Mucosa of rectum (tissue), 2 donors: ENCODE data around the gene PASK.

ENCODE experiments used
- H3K27ac ChIP-seq, 2 donors: one replicate each; pipeline ENCODE4 v1.7.0; 2013; ENCODE audit warnings: inconsistent platforms in 2 of 2, low read depth in 2 of 2, low read length in 2 of 2
- H3K27me3 ChIP-seq, 2 donors: one replicate each; pipeline ENCODE4 v1.7.0; 2013; ENCODE audit warnings: low read length in 2 of 2; ENCODE audit not compliant: control insufficient read depth in 2 of 2, insufficient read depth in 2 of 2
- H3K36me3 ChIP-seq, 2 donors: one replicate each; pipeline ENCODE4 v1.7.0; 2013; ENCODE audit warnings: low read length in 2 of 2; ENCODE audit not compliant: control insufficient read depth in 2 of 2, insufficient read depth in 2 of 2
- H3K4me1 ChIP-seq, 2 donors: one replicate each; pipeline ENCODE4 v1.7.0; 2013; ENCODE audit warnings: low read length in 2 of 2, mild to moderate bottlenecking in 1 of 2; ENCODE audit not compliant: control insufficient read depth in 2 of 2, insufficient read depth in 2 of 2
- H3K4me3 ChIP-seq, 2 donors: one replicate each; pipeline ENCODE4 v1.7.0; 2013; ENCODE audit warnings: low read length in 2 of 2
- H3K9ac ChIP-seq, 2 donors: one replicate each; pipeline ENCODE4 v1.7.0; 2013; ENCODE audit warnings: low read length in 2 of 2, low read depth in 1 of 2, mild to moderate bottlenecking in 1 of 2
- H3K9me3 ChIP-seq, 2 donors: one replicate each; pipeline ENCODE4 v1.7.0; 2013; ENCODE audit warnings: low read length in 2 of 2; ENCODE audit not compliant: control insufficient read depth in 2 of 2
- donor health status: healthy.
- donor health status: Normal muscosa, but diverticular disease.

PASK gene

GRCh38 chr2:241131531-241131930 lies 17.7 kb downstream of the PASK start:
- Histone ChIP-seq H3K9me3 (no peaks in the 10 kb centered on the region), H3K27ac (no peak overlapping the region), H3K4me1 (peaks cover 3 to 11% of the 10 kb centered on the region in 2 donors), H3K36me3 (peaks cover 0 to 6% of the 10 kb centered on the region in 2 donors), H3K9ac (no peak overlapping the region), H3K27me3 (no peaks in the 10 kb centered on the region), H3K4me3 (no peak overlapping the region)

DNA sequence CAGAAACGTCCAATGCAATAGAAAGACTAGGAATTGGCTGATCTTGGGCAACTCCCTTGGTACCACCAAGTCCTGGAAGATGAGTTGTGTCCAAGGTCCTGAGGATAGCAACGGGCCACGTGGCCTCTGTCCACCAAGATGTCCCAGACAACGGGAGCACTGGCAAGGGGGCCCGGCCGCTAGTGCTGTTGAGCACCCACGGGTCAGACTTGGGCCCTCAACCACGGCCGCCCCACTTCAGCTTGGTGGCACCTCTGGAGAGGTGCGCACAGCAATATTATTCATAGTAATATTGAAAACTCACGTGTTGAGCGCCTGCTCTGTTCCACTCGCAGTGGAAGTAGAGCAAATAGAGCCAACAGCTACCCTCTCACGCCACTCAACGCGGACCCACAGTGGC lies 19.0 kb downstream of the PASK start:
- Histone ChIP-seq H3K4me1 (peaks cover 0 to under 1% of the 10 kb centered on the region in 2 donors), H3K27me3 (no peaks in the 10 kb centered on the region), H3K27ac (no peak overlapping the region), H3K4me3 (no peak overlapping the region), H3K9ac (no peak overlapping the region), H3K9me3 (no peaks in the 10 kb centered on the region), H3K36me3 (peaks cover 0 to 3% of the 10 kb centered on the region in 2 donors)

DNA sequence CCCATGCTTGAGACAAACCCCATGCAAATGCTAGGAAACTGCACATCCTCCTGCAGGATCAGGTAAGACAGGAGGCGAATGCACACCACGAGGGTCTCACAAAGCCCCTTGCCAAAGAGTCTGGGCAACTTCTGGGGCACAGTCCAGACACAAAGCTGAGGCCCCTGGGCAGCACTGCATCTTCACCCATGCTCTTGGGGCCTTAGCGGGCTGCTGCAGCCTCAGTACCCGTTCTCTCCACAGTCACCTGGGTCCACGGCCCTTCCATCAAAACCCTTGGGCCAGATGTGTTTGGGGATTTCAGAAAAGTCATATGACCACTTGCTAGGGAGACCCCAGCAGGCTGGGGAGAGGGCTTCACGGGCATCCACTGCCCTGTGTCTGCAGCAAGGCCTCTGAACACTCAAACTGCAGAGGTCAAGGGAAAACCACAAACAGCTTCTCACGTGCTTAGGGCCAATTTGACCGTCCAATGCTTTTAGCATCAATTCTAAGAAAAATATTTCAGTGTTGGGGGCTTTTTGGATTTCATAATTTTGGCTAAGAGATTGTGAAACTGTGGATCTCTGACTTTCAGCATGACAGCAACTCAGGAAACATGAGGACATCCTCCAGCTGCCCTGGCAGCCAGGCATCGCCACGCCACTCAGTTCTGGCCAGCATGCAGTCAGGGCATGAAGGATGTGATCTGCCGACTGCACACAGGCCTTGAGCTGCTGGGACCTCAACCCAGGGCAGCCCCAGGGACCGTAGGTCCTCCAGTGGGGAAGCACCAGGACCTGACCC lies 20.0 kb downstream of the PASK start:
- Histone ChIP-seq H3K27me3 (no peaks in the 10 kb centered on the region), H3K4me1 (no peaks in the 10 kb centered on the region), H3K36me3 (peaks cover 0 to 3% of the 10 kb centered on the region in 2 donors)

GRCh38 chr2:241128266-241128665 lies 21.0 kb downstream of the PASK start:
- Histone ChIP-seq H3K9me3 (no peaks in the 10 kb centered on the region), H3K4me3 (no peak overlapping the region), H3K27ac (no peak overlapping the region), H3K4me1 (peaks cover 0 to 3% of the 10 kb centered on the region in 2 donors), H3K27me3 (no peaks in the 10 kb centered on the region), H3K9ac (no peak overlapping the region), H3K36me3 (peaks cover 0 to 3% of the 10 kb centered on the region in 2 donors)

More for the DNA sequence above, 20.0 kb downstream of the PASK start:
- no peaks in the 10 kb centered on the region for H3K9me3 ChIP-seq
- no peak overlapping the region for H3K27ac ChIP-seq
- H3K9ac ChIP-seq = no peak overlapping the region
- no peak overlapping the region for H3K4me3 ChIP-seq

DNA sequence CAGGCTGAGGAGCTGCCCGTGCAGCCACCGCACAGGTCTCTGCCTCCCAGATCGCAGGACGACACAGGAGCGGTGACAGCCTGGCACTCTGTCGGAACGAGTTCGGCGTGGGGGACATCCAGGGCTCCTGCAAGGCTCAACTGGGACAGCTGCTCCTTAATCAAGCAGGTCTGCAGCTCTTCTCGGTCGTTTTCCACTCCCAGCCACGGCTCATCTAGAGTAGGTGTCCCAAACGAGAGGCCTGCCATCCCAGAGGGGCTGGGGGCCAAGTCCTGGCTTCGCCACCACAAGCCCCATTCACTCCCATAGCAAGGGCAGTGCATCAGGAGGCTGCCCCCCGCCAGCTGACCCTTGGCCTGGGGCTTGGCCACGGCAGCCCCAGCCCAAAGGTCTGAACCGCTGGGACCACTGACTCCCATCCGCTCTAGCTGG lies 22.5 kb downstream of the PASK start:
- Histone ChIP-seq H3K4me3 (no peak overlapping the region), H3K9me3 (no peaks in the 10 kb centered on the region), H3K36me3 (peaks cover 0 to 5% of the 10 kb centered on the region in 2 donors), H3K27ac (no peak overlapping the region), H3K4me1 (peaks cover 0 to 3% of the 10 kb centered on the region in 2 donors), H3K27me3 (no peaks in the 10 kb centered on the region), H3K9ac (no peak overlapping the region)

- H3K4me3 ChIP-seq = no peak overlapping the region
- no peak overlapping the region for H3K27ac ChIP-seq
- no peaks in the 10 kb centered on the region for H3K27me3 ChIP-seq
- peaks cover 0 to 2% of the 10 kb centered on the region in 2 donors for H3K36me3 ChIP-seq
- peaks cover 0 to 3% of the 10 kb centered on the region in 2 donors for H3K4me1 ChIP-seq
- no peaks in the 10 kb centered on the region for H3K9me3 ChIP-seq
- no peak overlapping the region for H3K9ac ChIP-seq
These were observed 23.1 kb downstream of the PASK start for GRCh38 chr2:241126201-241126611.

DNA sequence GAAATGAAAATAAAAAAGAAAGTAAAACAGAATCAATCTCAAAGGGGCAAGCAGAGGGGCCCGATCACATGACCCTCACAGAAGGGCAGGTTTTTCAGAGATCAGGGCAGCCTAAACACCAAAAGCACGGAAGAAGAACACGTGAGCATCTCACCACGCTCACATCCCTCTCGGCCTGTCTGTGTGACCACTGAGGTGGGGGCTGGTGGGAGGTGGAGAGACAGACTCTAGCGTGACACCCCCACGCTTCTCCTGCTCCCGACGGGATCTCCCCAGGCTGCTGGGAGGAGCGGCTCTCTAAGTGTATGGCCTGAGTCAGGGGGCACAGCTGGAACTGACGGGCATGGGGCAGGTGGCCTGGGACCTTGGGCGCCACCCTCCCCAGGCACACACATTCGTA lies 23.6 kb downstream of the PASK start:
- Histone ChIP-seq H3K4me1 (peaks cover 0 to 3% of the 10 kb centered on the region in 2 donors), H3K27me3 (no peaks in the 10 kb centered on the region), H3K36me3 (peaks cover 0 to 4% of the 10 kb centered on the region in 2 donors), H3K9me3 (no peaks in the 10 kb centered on the region), H3K27ac (no peak overlapping the region), H3K9ac (no peak overlapping the region), H3K4me3 (no peak overlapping the region)

DNA sequence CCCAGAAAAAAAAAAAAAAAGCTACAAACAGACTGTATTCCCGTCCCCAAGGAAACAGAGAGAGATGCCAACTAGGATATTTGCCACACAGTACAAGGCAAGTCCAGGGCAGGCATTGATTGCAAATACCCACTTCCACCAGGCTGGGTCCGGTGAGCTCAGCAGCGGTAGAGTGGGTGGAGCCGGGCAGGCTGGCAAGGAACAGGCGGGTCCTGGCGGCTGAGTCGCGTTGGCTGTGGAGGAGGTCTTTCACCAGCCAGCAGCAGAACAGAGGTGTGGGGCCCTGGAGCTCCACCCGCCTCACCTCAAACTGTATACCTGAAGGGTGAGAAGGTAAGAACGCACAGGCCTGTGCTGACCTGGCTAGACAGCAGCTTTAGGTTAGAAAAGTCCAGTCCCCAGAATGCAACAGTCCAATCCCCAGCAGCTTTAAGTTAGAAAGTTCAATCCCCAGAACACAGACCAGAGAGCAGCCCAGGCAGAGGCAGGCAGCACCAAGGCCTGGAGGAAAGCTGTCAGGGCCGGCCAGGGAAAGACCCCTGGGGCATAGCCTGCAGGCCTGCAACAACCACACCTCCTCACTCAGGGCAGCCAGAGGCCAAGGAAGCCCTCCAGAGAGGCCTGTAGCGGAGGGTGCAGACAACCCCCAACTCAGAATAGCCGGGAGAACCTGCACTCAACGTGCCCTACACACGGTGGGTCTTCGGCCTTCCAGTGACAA lies 25.3 kb downstream of the PASK start:
- no peak overlapping the region for H3K27ac ChIP-seq
- H3K36me3 ChIP-seq = peaks cover 0 to 4% of the 10 kb centered on the region in 2 donors
- no peak overlapping the region for H3K9ac ChIP-seq
- no peaks in the 10 kb centered on the region for H3K9me3 ChIP-seq
- H3K27me3 ChIP-seq = no peaks in the 10 kb centered on the region
- H3K4me3 ChIP-seq = no peak overlapping the region
- H3K4me1 ChIP-seq = peaks cover 0 to 3% of the 10 kb centered on the region in 2 donors

DNA sequence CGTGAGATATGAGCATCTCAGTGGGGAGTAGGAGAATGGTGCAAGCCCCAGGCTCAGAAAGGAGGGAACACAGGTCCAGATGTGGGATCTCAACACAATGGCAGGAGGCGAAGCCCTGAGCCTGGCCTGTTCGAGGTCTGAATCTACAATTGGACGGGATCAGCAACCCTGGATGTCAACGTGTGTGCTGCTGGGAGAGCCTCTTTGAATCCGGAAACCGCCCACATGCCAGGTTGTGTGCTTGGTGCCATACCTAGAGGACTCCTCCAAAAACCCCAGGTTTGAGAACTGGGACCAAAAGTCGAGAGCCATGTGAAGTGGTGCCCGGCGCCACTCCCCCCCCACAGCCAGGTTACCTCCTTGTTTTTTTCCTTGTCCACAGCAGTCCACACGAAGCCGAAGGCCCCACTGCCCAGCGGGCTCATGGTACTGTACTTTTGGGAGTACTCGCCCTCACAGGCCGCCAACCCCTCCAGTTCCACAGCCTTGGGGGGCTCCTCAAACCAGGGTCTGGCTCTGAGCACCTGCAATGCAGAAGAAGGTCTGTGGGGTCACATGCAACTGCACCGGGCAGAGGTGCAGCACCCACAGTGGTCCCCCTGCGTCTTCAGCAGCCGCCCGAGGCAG lies 26.8 kb downstream of the PASK start:
- Histone ChIP-seq H3K9me3 (no peaks in the 10 kb centered on the region), H3K36me3 (peaks cover 0 to 4% of the 10 kb centered on the region in 2 donors), H3K9ac (no peak overlapping the region), H3K4me3 (no peak overlapping the region), H3K27ac (no peak overlapping the region), H3K4me1 (peaks cover 0 to 3% of the 10 kb centered on the region in 2 donors), H3K27me3 (no peaks in the 10 kb centered on the region)

DNA sequence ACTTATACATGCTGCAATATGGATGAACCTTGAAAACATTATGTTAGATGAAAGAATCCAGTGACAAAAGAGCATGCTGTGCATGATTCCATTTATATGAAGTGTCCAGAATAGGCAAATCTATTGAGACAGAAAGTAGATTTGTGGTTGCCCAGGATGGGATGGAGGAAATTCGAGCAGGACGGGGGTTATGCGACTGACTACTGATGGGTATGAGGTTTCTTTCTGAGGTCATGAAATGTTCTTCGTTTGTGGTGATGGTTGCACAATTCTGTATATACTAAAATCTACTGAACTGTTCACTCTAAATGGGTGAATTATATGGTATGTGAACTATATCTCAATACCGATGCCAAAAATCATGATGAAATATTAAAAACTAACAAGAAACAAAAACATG lies 28.3 kb downstream of the PASK start:
- no peak overlapping the region for H3K4me3 ChIP-seq
- no peak overlapping the region for H3K27ac ChIP-seq
- no peaks in the 10 kb centered on the region for H3K9me3 ChIP-seq
- no peak overlapping the region for H3K9ac ChIP-seq
- peaks cover 0 to 4% of the 10 kb centered on the region in 2 donors for H3K36me3 ChIP-seq
- H3K27me3 ChIP-seq = no peaks in the 10 kb centered on the region
- peaks cover 0 to 3% of the 10 kb centered on the region in 2 donors for H3K4me1 ChIP-seq
